Fibroblast of skin of right quadriceps (primary cell): ENCODE data around the gene PRR9.
A peak's percentile ranks its signal among the peaks of the same experiment; 100 is the strongest.
"Not testable (repeated sequence)": the region's sequence is repeated elsewhere in the genome, so short reads cannot be mapped to it uniquely, and the experiment has no call there.

Experiments
- DNase-seq: peaks from one replicate; pipeline ENCODE4 v3.0.0-alpha.2; 2013

Gene PRR9, protein sequence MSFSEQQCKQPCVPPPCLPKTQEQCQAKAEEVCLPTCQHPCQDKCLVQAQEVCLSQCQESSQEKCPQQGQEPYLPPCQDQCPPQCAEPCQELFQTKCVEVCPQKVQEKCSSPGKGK

DNA sequence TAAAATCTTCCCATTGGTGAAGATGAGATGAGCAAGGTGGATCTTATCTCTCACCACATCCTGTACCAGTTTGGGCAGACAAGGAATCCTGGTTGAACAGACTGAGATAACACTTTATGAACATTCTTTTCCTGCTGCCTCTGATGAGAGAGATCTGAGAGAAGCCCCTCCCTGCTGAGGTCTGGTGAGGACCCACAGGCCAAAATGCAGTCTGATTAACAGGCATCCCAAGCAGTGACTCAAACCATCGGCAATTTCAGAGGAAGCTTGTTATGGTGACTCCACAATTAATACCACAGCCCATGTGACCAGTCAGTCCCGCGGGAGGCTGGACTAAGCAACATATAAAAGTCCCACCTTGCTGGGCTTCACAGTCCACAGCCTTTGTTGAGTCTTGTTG is at the start of gene PRR9:
Gene PRR9, plus strand, starts transcription at position 373 of the 400 bp plus-strand sequence. CDS start 561 bp downstream, outside the sequence.
- DNase-seq, result no peak

DNA sequence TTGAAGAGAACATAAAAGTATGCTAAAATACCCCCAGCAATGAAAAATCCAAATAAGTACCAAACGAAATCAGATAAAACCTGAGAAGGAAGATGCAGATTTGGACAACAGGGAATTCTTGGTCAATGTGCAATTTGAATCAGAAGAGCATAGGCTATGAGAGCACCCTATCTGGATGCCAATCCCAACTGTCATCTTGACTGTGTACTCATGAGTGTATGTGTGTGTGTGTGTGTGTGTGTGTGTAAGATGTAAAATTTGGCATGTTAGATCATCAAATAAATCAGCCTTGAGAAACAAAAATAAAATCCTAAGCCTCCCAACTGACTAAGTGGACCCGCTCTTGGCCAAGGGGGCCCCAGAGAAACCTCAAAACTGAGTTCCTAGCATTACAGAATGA is 48.7 kb upstream of the PRR9 start:
- no peak for DNase-seq

DNA sequence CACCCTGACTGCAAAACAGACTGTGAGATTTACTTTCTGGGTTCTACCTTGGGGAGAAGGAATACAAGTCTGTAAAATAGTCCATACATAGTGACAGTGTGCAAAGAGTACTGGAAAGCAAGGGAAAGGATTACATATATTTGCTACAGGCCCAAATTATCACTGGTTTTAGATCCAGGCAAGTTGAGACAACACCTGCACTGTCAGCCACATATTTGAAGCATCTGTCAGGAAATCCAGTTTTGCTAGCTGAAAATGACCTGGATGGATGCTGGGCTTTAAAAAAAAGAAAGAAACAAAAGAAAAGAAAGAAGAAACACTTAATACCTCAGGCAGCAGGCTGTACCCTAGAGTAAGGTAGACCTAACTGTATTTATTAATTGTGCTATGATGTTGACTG is 42.8 kb upstream of the PRR9 start:
- DNase-seq, result no peak

DNA sequence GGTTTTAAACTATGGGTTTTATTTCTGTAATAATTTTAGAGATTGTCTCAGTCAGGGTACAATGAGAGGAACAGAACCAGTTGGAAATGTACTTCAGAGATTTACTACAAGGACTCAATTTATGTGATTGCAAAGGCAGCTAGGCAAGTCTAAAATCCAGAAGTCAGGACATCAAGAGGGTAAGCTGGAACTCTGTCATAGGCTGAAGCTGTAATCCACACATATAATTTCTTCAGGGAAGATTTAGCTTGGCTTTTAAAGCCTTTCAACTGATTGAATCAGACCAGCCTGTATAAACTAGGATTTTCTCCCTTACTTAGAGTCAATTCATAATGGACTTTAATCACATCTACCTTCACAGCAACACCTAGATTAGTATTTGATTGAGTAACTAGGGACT is 38.5 kb upstream of the PRR9 start:
- DNase-seq, result no peak

DNA sequence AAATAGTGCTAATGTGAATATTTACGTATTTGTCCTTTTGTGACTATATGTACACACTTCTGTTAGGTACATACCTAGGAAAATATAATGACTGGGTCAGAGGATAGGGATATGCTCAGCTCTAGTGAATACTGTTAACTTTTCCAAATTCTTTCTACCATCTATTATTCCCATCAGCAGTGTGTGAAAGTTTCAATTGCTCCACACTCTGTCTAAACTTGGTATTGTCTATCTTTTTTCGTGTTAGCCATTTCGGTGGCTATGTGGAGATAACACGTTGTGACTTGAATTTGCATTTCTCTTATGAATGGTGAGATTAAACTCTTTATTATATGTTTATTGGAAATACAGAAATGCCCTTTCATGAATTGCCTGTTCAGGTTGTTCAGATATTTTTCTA is 36.8 kb upstream of the PRR9 start:
- no peak for DNase-seq

DNA sequence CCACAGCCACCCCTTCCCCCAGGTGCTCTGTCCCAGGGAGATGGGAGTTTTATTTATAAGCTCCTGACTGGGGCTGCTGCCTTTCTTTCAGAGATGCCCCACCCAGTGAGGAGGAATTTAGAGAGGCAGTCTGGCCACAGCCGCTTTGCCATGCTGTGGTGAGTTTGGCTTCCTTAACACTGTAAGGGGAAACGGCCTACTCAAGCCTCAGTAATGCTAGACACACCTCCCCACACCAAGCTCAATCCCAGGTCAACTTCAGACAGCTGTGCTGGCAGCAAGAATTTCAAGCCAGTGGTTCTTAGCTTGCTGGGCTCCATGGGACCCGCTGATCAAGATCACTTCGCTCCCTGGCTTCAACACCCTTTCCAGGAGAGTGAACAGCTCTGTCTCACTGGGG is 29.1 kb upstream of the PRR9 start:
- DNase-seq, result not testable (repeated sequence)

DNA sequence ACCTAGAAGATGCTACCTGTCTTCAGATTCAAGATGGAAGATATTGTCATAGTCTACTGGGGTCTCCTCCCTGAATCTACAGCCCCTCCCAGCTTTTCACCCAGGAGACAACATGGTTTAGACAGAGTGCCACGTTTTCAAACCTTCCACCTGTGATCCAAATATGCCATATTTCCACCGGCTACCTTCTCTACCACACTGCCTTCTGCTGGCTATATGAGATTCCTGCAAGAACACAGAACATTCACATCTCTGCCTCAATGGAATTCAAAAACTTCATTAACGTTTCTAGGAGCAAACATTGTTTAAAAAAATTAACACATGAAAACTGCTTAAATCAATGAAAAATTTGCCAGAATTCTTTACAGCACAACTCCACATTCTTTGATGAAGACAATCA is 27.0 kb upstream of the PRR9 start:
- DNase-seq, result no peak

DNA sequence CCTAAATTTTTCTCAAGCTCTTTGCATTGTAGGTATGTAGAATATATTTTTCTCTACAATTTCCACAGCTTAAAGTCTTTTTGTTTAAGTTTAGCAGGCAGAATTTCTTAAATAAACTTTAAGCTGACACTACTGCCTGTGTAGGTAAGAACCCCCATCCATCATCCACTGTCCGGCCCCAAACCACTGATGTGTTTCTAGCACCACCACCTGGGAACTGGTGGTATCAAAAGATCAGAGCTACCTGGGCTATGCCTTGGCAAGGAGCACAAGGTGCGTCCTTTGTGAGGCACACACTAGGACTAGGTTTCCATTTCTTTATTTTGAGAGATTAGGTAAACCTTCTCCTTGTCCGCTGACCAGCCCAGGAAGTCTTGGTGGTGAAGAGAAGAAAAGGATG is 24.7 kb upstream of the PRR9 start:
- no peak for DNase-seq

DNA sequence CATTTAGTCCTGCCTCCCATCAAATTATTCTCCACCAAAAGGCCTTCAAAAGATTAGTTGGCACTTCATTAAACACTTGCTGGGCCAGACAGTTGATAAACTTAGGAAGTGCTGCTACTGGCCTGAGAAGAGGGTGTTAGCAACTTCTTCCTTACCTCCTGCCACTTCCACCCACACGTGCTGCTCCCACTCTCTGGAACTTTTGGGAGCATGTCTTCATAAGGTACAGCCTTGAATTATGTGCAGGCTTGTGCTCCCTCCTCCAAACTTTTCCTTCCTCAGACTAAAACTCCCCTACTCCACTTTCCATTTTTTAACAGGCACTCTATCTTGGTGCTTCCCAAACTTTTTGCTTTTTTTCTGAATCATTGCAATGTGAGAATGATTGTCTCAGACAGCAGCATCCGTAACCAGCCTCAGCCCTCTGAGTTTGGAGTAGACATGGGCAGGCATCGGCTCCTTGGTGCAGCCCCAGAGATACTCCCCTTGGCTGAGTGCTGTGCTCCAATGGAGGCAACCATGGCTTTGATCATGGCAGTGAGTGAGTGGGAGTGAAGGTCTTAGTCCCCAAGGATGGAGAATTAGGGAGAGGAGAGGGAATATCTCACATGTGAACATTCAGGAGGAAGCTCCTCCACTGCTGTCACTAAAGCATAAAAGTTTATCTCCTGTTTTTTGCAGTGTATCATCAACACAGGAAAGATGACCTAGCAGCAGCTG is 22.9 kb upstream of the PRR9 start:
- DNase-seq, result no peak

DNA sequence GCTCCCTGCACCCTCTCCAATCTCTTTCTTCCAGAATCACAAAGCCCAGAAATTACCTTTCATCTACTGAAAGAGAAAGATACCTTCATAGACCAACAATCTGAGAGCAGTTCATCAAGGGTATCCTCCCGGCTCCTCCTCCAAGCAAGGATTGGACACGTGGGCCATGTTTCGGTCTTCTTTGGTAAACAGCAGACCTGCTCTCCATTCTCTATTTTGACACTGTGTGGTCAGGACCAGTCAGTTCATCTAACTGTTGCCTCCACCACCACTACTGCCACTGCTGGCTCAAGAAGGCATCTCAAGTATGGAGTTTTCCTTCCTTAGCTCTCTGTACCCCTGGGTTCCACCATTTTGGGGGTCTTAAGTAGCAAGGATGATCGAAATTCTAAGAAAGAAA is 22.2 kb upstream of the PRR9 start:
- DNase-seq, result no peak

DNA sequence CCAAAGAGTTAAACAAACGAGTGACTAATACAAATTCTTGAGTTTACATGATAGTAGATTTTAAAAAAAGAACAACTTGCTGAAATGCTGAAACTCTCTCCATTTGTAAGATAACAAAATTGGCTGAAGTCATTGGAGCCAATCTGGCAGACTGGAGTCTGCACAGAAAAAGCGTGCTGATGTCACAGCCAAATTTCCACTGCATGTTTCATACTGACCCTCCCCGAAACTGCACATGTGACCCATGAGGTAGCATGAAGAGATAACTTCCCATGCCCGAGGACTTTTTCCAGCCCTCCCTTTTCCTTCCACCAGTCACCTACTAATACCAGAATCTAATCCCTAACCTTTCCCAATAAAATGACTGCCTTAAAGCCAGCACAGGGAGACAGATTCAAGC is 15.4 kb upstream of the PRR9 start:
- DNase-seq, result no peak

DNA sequence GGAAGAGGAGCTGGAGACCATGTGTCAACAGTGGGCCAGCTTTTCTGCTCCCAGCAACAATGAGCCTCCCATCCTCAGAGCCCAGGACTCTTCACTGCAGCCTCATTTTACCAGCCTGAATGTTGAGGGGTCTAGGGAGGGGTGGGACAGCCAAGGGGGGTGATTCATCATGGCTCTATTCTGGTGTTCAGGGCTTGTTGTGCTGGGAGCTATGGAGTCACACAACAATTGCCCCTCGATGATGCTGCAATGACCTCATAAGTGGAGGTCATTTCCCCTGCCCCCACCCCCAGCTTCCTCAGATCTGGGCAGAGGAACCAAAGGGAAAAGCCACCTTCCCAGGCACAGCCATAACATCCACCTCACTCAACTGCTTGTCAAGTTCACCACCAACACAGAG is 14.3 kb upstream of the PRR9 start, which contains the start of gene LELP1:
Gene LELP1, plus strand, starts transcription at position 301 of the 400 bp plus-strand sequence. CDS start 1,278 bp downstream, outside the sequence.
- no peak for DNase-seq

DNA sequence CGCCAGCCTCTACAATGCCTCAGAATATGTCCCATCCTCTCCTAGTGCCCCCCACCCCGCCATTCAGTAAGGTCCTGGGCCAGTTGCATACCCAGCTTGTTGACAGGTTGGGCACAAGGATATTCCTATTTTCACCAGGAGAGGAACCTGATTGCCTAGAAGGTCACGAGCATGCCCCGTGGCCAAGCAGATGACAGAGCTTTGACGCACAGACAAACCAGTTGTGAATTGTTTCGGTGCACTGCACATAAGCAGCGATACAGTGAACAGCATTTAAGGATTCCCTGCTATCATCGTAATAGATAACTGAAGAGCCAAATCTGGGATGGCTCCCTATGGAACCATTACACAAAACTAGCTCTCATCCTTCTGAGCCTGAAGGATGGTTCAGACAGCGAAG is 10.8 kb upstream of the PRR9 start:
- no peak for DNase-seq

DNA sequence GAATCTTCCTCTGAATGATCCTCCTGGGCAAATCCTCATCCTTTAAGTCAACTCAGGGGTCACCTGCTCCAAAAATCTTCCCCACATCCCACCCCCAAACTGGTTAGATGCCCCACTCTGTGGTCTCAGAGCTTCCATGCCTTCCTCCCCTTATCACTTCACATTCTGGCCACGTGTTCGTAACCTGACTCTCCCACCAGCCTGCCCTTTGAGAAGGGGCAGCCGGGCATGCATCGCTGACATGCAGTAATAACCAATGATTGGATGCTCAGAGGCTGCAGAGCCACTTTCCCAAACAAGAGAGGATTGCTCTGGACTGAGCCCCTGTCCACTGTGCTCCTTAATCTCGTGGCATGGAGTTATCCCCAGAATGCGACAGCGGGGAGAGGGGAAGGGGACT is 7.2 kb upstream of the PRR9 start:
- DNase-seq, result no peak

DNA sequence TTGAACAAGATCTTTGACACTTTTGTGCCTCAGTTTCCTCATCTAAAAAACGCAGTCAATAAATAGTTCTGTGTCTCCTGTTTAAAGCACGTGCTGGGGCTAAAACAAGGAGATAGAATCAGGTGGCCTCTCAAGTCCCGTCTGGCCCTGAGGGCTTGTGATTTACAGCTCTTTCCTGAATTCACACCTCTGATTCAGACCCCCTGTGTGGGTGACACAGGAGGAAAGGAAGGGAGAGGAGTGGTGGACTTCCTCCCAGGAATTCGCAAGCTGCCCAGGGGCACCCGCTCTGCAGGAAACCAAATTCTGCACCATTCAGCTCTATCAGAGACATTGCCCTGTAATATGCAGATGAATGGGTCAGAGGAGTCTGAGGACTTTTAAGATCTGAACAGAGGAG is 5.2 kb upstream of the PRR9 start:
- DNase-seq, result no peak

DNA sequence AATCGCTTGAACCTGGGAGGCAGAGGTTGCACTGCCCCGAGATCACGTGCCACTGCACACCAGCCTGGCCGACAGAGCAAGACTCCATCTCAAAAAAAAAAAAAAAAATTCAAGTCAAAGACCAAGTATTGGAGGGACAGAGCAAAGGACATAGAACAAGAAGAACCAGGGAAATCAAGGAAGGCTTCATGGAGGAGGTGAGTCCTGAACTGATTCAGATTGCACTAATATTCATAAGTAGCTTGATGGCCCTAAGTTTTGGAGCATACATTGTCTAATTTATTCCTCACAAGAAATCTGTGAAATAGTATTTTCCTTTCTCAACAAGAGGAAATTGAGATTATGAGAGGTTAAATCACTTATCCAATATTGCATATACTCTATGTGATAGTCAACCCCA is 3.9 kb upstream of the PRR9 start:
- DNase-seq, result no peak

DNA sequence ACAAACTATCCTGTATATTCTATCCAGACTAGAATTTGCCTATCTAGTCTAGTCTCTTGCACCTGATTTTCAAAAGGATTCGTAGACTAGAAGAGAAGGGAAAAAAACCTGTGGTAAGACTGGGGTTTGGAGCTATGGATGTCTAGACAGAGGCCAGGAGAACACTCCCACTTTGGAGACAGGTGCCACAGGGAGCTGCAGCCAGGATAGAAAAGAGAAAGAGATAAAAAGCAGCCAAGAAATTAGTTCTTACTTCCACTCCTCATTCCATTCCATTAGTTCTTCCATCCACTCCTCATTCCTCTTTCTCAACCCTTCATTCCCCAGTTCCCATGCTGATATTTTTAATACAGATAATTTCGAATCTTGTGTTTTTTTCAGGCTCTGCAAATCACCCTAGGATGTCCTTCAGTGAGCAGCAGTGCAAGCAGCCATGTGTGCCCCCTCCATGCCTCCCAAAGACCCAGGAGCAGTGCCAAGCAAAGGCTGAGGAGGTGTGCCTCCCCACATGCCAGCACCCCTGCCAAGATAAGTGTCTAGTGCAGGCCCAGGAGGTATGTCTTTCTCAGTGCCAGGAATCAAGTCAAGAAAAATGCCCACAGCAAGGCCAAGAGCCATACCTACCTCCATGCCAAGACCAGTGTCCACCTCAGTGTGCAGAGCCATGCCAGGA is 496 bp downstream of the PRR9 start:
- DNase-seq, result no peak

DNA sequence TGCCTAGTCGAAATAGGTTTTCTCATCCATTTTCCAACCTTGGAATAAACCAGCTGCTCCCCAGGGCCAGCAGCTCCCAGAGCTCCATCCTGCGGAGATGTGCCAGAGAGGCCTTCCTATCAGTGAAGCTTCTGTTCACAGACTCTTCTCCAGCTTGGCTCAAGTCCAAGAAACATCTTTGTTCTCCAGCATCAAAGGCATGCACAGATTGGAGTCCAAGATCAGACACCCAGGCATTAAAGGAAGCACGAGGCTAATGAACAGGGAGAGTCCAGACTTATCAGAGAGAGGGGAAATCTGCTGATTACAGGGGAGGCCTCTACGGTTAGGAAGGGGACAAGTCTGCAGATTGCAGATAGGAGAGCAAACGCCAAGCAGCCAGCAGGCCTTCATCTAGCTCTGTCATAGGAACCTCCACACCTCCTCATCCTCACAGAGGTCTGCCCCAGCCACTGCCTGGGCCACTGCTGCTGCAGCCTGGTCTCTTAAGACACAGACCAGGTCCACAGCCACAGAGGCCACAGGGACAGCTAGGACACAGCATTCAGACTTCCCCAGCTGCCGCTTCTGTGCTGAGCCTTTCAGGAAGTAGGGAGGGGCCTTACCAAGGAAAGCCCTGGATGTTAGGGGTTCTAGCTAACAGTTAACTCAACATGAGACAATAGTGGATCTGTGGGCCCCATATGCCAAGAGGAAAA is 3.4 kb downstream of the PRR9 start:
- DNase-seq, result no peak

DNA sequence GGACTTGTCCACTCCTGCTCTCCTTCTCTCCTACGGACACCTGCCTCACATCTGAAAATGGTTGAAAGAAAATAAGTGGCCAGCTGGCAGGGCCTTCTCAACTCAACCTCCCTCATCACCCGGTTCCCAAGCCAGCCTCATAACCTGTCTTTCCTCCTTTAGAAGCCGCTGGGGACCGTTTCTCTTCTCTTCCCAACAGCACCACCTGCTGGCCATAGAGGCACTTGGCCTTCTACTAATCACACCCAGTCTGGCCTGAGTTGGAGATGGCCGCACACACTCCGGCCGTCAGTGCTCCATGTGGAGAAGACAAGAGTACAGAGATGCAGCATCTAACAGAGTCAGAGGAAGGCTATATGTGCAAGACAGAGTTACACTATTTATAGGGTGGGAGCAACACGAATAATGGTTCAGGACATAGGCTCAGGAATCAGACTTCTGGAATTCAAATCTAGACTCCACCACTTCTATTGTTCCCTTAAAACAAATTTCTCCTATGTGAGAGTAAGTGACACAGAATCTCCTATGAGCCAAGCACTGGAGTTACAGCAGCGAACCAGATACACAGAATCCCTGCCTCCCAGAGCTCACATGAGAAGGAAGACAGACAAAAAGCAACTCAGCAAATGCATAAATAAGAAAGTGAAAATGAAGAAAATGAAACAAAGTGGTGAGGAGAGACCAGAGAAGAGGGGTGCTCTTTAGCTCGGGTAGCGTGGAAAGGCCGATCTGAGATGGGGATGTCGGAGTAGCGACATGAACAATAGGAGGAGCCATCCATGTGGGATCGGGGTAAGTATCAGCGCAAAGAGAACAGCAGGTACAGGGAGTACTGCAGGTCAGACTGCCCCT is 5.9 kb downstream of the PRR9 start:
- peak; percentile 33 for DNase-seq

DNA sequence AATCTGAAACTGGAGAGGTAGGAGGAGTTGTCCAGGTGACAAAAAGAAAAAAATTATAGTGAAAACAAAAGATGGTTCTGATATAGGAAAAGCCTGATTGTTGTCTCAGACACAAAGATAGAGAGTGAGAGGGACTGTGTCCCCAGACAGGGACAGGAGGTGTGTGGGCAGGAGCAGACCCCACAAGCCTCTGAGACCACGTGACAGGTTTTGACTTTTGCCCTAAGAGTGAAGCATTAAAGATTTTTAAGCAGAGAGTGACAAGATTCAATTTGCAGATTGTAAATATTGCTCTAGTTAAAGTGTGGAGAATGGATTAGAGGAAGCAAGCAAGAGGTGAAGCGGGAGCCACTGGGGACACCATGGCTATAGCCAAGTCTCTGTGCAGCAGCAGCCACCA is 10.4 kb downstream of the PRR9 start:
- no peak for DNase-seq

DNA sequence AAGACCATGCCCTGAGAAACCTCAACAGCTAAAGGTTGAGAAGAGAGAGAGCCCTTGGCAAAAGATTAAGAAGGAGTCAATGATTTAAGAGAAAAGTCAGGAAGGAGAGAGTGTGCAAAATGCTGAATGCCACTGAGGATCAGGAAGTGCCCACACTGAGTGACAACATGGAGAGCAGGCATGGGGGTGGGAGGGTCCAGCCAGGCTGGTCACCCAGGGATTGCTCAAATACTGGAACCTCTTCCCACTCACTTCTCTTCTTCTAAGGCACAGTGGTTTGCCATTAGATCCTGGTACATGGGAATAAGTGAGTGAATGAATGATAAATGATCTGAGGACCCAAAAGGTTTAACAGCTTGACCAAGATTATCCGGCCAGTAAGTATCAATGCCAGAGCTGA is 11.1 kb downstream of the PRR9 start:
- no peak for DNase-seq

DNA sequence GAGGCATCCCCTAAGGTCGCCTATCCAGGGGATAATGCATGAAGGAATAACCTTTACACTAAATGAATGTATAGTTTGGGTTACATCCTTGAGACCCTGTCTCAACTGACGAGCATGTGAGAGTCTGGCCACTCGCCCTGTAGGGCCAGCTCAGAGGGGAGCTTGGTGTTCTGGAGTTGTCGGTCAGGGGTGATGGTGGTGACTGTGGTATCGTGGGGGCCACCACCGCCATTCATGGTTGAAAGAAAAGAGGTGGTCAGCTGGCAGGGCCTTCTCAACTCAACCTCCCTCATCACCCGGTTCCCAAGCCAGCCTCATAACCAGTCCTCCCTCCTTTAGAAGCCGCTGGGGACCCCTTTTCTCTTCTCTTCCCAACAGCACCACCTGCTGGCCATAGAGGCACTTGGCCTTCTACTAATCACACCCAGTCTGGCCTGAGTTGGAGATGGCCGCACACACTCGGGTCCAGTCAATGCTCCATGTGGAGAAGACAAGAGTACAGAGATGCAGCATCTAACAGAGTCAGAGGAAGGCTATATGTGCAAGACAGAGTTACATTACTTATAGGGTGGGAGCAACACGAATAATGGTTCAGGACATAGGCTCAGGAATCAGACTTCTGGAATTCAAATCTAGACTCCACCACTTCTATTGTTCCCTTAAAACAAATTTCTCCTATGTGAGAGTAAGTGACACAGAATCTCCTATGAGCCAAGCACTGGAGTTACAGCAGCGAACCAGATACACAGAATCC is 11.9 kb downstream of the PRR9 start:
- not testable (repeated sequence) for DNase-seq
